Heart left ventricle (tissue), 16 donors: ENCODE data around the gene TIMP1. TPM values are rescaled to one million over a fixed set of nuclear protein-coding genes. Genes with fewer than 3 reads are reported as not detected.
A peak's percentile ranks its signal among the peaks of the same experiment; 100 is the strongest.

Experiments used
- ATAC-seq, 4 donors: fragments of 200-7000 bp; cut with Tn5 transposase; one replicate each; pipeline ENCODE4 v1.9.1; 2020 to 2022; ENCODE audit warnings: moderate library complexity in 4 of 4, mild to moderate bottlenecking in 3 of 4, moderate number of reproducible peaks in 1 of 4
- DNase-seq, 5 donors: peaks; one replicate each; pipeline ENCODE4 v3.0.0-alpha.2; 2020
- H3K27ac ChIP-seq, 12 donors: fragments of 200-600 bp; sonication (generic) in 4 of 12; one replicate each; pipeline versions ENCODE4 v1.5.0 to v1.8.0; 2016 to 2022; ENCODE audit warnings: mild to moderate bottlenecking in 2 of 12
- H3K27me3 ChIP-seq, 9 donors: fragments of 200-600 bp; sonication (generic) in 2 of 9; one replicate each; pipeline versions ENCODE4 v1.5.1 to v1.8.0; 2016 to 2022; ENCODE audit warnings: mild to moderate bottlenecking in 3 of 9
- H3K36me3 ChIP-seq, 9 donors: fragments of 200-600 bp; sonication (generic) in 2 of 9; one replicate each; pipeline versions ENCODE4 v1.5.0 to v1.8.0; 2018 to 2022; ENCODE audit warnings: mild to moderate bottlenecking in 2 of 9
- H3K4me1 ChIP-seq, 12 donors: fragments of 200-600 bp; sonication (generic) in 4 of 12; one replicate each; pipeline versions ENCODE4 v1.5.0 to v1.8.0; 2016 to 2022; ENCODE audit warnings: mild to moderate bottlenecking in 3 of 12
- H3K4me3 ChIP-seq, 12 donors: fragments of 200-600 bp; sonication (generic) in 4 of 12; one replicate each; pipeline versions ENCODE4 v1.5.0 to v1.8.0; 2017 to 2022; ENCODE audit warnings: mild to moderate bottlenecking in 9 of 12, moderate library complexity in 4 of 12
- H3K9me3 ChIP-seq, 12 donors: fragments of 200-600 bp; sonication (generic) in 4 of 12; one replicate each; pipeline versions ENCODE4 v1.5.0 to v1.8.0; 2016 to 2022; ENCODE audit warnings: mild to moderate bottlenecking in 1 of 12
- CTCF ChIP-seq, 12 donors: fragments of 200-600 bp; sonication (generic) in 4 of 12; IDR thresholded peaks; one replicate each; pipeline versions ENCODE4 v1.5.0 to v1.8.0; 2018 to 2022; ENCODE audit warnings: antibody characterized with exemption in 12 of 12, mild to moderate bottlenecking in 5 of 12
- POLR2A ChIP-seq, 2 donors: fragments of 450-650 bp; IDR thresholded peaks; one replicate each; pipeline ENCODE4 v1.6.1; 2017; ENCODE audit warnings: antibody characterized with exemption in 2 of 2, mild to moderate bottlenecking in 2 of 2, moderate library complexity in 2 of 2
- WGBS, 4 donors: extraction: QIAGEN DNeasy Blood & Tissue Kit in 2 of 4; methylation state at CpG; one replicate each; pipeline versions ENCODE4 v1.1.5 to v1.1.7; 2013 to 2018; 5-methylcytosine and 5-hydroxymethylcytosine counted together
- intact Hi-C, 10 donors: fragments of 100-400 bp; cut with DNase I; formaldehyde crosslinking; loops; one replicate each; pipeline versions ENCODE4 v1.11.1 to v1.14.2; 2022
- polyA plus RNA-seq, 2 donors: library from polyadenylated mRNA; stranded (reverse); fragments of 200-250 nt; gene quantifications; one replicate each; pipeline ENCODE4 v1.2.3, GENCODE V29; 2013
- total RNA-seq, 9 donors: library from RNA; depleted of rRNA in 2 of 9; stranded (reverse); fragments of >200 nt in 2 of 9; fragmentation: NEBNext Ultra II Directional in 3 of 9; extraction: Animal tissue kit (Norgen Biotek cat#: 25700) in 3 of 9; gene quantifications; one replicate each; pipeline versions ENCODE4 v1.1.0 to v1.2.4, GENCODE V29; 2016 to 2023
- donor health status: ischemic (EF 13 %, LVEDD 7.1; RV severe dilation, severe dysfunction).
- donor health status: healthy with polysubstance abuse.
- donor health status: DM: no; HTN: yes; CAD: no.
- donor health status: DM: no; HTN: no; CAD: no.
- donor health status: ischemic (EF 25% LVEDD 6.9; RV normal size, moderate dysfunction).
- donor health status: ischemic (EF 25% LVEDD 5.7; RV mildly dilated, moderate dysfunction).
- donor health status: healthy.
- donor health status: DM: yes; HTN: yes; CAD: no.
- donor health status: ischemic (EF 35%, LVEDD 5.7; RV mildly dilated, moderate dysfunction).
- donor health status: nonischemic (EF 11% LVEDD 7.7; RV severe dilation, severe dysfunction).
- donor health status: DM: yes; HTN: yes; CAD: no.
- donor health status: PGD.
- donor health status: ischemic (EF 29% LVEDD 5.4; RV normal size, mild dysfunction).
- donor health status: nonischemic (EF 23%, LVEDD 6.1; RV moderate dilation, normal function).

TIMP1 gene
- total and polyA plus RNA-seq, 11 donors, result 52.5 to 864 (median 177) TPM

GRCh38 chrX:47573341-47574075 is 8.7 kb upstream of the TIMP1 start:
- DNase-seq, result peak; percentile 58 to 73 (median 68)
- Histone ChIP-seq H3K36me3 (peaks cover 0 to 32% (median 26%) of the 10 kb centered on the region in 9 donors), H3K4me3 (peak overlapping the region; percentile 20 to 56 (median 45)), H3K27me3 (peaks cover 0 to 6% (median 0%) of the 10 kb centered on the region in 9 donors), H3K27ac (peak overlapping the region; percentile 59 to 89 (median 75)), H3K9me3 (no peaks in the 10 kb centered on the region), H3K4me1 (peaks cover 0 to 10% (median 0%) of the 10 kb centered on the region in 12 donors)
- WGBS, 4 donors, result 8 to 37% (median 23%) methylated on average over 19 to 20 of the region's 20 CpGs
- ATAC-seq, result peak; percentile 39 to 72 (median 44)
- intact Hi-C loops, result no loop called here
- TF ChIP-seq CTCF (IDR thresholded peaks at IDR 0.05), result no peak
- TF ChIP-seq POLR2A (IDR thresholded peaks at IDR 0.05), result no peak

GRCh38 chrX:47574076-47574546 is 8.1 kb upstream of the TIMP1 start:
- 4 to 54% (median 27%) methylated on average over 21 to 41 of the region's 41 CpGs for WGBS, 4 donors
- Histone ChIP-seq H3K4me3 (peak overlapping the region; percentile 20 to 56 (median 45)), H3K4me1 (peaks cover 0 to 10% (median 0%) of the 10 kb centered on the region in 12 donors), H3K36me3 (peaks cover 0 to 26% (median 20%) of the 10 kb centered on the region in 9 donors), H3K27ac (peak overlapping the region; percentile 59 to 89 (median 75)), H3K27me3 (peaks cover 0 to 6% (median 0%) of the 10 kb centered on the region in 9 donors), H3K9me3 (no peaks in the 10 kb centered on the region)
- ATAC-seq, result peak in 2 of 4 donors; percentile 24 to 39
- no peak for TF ChIP-seq CTCF (IDR thresholded peaks at IDR 0.05)
- TF ChIP-seq POLR2A (IDR thresholded peaks at IDR 0.05), result no peak
- no peak for DNase-seq
- intact Hi-C loops, result no loop called here

GRCh38 chrX:47574547-47575301 is 7.5 kb upstream of the TIMP1 start:
- H3K36me3 ChIP-seq, result peaks cover 0 to 20% (median 15%) of the 10 kb centered on the region in 9 donors
- TF ChIP-seq POLR2A (IDR thresholded peaks at IDR 0.05) (no peak), CTCF (IDR thresholded peaks at IDR 0.05) (no peak)
- no peaks in the 10 kb centered on the region for H3K9me3 ChIP-seq
- peak overlapping the region; percentile 20 to 56 (median 45) for H3K4me3 ChIP-seq
- no peak for DNase-seq
- WGBS, 4 donors, result 32 to 60% (median 53%) methylated on average over 24 to 27 of the region's 27 CpGs
- H3K27ac ChIP-seq, result peak overlapping the region; percentile 59 to 89 (median 75)
- ATAC-seq, result peak in 2 of 4 donors; percentile 33 to 40
- peaks cover 0 to 6% (median 0%) of the 10 kb centered on the region in 9 donors for H3K27me3 ChIP-seq
- intact Hi-C loops, result no loop called here
- peaks cover 0 to 13% (median 0%) of the 10 kb centered on the region in 12 donors for H3K4me1 ChIP-seq
